GM12801 (cell line): ENCODE data around the gene CCNY.

Source experiments
- TF ChIP-seq, protein P1 (sequence below): IDR thresholded peaks from one replicate; pipeline ENCODE4 v1.5.1; 2011; ENCODE audit warnings: control low read depth; ENCODE audit not compliant: insufficient read length; ENCODE audit errors: extremely low read depth

CCNY gene

GRCh38 chr10:35585903-35586535 lies 249.7 kb downstream of the CCNY start:
- TF ChIP-seq, protein P1, sequence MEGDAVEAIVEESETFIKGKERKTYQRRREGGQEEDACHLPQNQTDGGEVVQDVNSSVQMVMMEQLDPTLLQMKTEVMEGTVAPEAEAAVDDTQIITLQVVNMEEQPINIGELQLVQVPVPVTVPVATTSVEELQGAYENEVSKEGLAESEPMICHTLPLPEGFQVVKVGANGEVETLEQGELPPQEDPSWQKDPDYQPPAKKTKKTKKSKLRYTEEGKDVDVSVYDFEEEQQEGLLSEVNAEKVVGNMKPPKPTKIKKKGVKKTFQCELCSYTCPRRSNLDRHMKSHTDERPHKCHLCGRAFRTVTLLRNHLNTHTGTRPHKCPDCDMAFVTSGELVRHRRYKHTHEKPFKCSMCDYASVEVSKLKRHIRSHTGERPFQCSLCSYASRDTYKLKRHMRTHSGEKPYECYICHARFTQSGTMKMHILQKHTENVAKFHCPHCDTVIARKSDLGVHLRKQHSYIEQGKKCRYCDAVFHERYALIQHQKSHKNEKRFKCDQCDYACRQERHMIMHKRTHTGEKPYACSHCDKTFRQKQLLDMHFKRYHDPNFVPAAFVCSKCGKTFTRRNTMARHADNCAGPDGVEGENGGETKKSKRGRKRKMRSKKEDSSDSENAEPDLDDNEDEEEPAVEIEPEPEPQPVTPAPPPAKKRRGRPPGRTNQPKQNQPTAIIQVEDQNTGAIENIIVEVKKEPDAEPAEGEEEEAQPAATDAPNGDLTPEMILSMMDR, result no peak

GRCh38 chr10:35588836-35589235 lies 252.5 kb downstream of the CCNY start:
- TF ChIP-seq, protein P1, result no peak

- TF ChIP-seq, protein P1, result no peak
Observed at GRCh38 chr10:35592441-35592840, 256.1 kb downstream of the CCNY start.

DNA sequence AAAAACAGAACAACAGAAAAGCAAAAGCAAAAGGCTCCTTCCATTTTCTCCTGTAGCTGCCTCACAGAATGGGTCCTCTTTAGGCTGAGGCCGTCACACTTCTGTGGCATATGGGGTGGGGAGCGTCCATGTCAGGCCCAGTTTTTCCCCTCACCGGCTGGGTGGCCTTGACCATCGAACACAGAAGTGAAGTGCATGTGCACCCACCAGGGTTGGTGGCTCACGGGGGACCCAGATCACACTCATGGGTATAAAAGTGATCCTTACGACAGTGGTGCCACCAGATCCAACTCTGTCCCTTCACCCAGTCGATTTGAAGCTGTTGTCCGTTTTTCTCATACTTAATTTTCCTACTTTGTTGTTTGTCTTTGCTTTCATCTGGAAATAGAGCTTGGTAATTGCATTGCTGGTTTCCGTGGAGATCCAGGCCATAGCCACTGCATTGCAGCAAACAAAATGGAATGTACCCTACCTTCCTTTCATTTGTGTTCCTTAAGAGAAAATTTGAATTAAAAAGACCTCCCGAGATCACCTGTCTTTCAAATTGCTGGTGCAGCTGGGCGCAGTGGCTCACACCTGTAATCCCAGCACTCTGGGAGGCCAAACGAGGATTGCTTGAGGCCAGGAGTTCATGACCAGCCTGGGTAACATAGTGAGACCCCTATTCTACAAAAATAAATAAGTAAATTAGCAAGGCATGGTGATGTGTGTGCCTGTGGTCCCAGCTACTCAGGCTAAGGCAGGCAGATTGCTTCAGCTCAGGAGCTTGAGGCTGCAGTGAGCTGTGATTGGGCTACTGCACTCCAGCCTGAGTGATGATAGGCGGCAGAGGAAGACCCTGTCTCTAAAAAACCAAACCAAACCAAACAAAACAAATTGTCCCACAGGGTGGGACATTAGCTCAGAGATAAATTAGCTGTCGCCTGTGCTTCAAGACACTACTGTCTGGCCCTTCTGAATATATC lies 258.1 kb downstream of the CCNY start:
- TF ChIP-seq, protein P1, result no peak

- TF ChIP-seq, protein P1, result no peak
Observed at GRCh38 chr10:35595106-35595505, 258.8 kb downstream of the CCNY start.

DNA sequence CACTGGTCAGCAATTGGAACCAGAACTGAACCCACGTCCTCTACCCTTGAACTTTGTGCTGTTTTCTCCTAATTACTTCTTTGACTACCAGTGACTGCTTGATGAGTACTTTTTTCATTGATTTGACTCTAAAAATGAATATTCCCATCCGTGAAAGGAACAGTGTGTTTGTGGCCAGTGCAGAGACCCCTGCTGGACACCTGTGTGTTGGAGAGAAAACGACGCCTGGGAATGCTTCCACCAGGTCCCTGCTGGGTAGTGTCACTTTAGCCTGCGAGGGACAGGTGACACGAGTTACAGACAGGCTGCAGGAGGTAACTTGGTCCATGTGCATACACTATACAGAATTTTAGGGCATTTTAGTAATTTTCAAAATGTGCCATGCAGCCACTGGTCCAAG lies 262.1 kb downstream of the CCNY start:
- TF ChIP-seq, protein P1, result no peak

DNA sequence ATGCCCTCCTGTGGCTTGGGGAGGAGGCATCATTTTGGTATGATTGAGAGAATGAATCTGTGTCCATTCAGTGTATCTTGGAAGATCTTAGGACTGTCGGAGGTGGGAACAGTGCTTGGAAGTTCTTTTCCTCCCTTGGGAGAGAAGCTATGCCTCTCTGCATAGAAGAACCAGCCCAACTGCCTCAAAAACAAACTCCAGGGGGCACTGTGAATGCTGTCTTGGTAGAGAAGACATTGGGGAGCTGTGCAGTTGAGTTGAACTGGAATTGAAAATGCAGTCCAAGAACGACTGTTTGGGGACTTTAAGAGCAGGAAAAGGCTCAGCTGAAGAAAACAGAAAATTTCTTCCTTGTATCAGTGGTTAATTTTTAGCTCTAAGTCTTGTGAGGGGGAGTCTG lies 263.9 kb downstream of the CCNY start:
- TF ChIP-seq, protein P1, result no peak
